Heart left ventricle (tissue), 13 donors: ENCODE data around the gene GALP.

Experiments used
- CTCF ChIP-seq, 12 donors: fragments of 200-600 bp; sonication (generic) in 4 of 12; IDR thresholded peaks; one replicate each; pipeline versions ENCODE4 v1.5.0 to v1.8.0; 2018 to 2022; ENCODE audit warnings: antibody characterized with exemption in 12 of 12, mild to moderate bottlenecking in 5 of 12
- POLR2A ChIP-seq, 2 donors: fragments of 450-650 bp; IDR thresholded peaks; one replicate each; pipeline ENCODE4 v1.6.1; 2017; ENCODE audit warnings: antibody characterized with exemption in 2 of 2, mild to moderate bottlenecking in 2 of 2, moderate library complexity in 2 of 2
- donor health status: ischemic (EF 13 %, LVEDD 7.1; RV severe dilation, severe dysfunction).
- donor health status: DM: no; HTN: yes; CAD: no.
- donor health status: DM: no; HTN: no; CAD: no.
- donor health status: ischemic (EF 25% LVEDD 6.9; RV normal size, moderate dysfunction).
- donor health status: ischemic (EF 25% LVEDD 5.7; RV mildly dilated, moderate dysfunction).
- donor health status: ischemic (EF 35%, LVEDD 5.7; RV mildly dilated, moderate dysfunction).
- donor health status: nonischemic (EF 11% LVEDD 7.7; RV severe dilation, severe dysfunction).
- donor health status: DM: yes; HTN: yes; CAD: no.
- donor health status: PGD.
- donor health status: ischemic (EF 29% LVEDD 5.4; RV normal size, mild dysfunction).
- donor health status: nonischemic (EF 23%, LVEDD 6.1; RV moderate dilation, normal function).

GRCh38 chr19:56158170-56158757 lies 17.5 kb upstream of the GALP start:
- TF ChIP-seq POLR2A (IDR thresholded peaks at IDR 0.05) = no peak
- TF ChIP-seq CTCF (IDR thresholded peaks at IDR 0.05) = no peak
